HEK293 (cell line): ENCODE measurements around the gene UBE2D1.

Experiments used
- CTCF ChIA-PET: fragments of 350-600 bp; formaldehyde crosslinking; extraction: SDS; loops from one replicate; lab custom pipeline; 2021; ENCODE audit warnings: antibody characterized with exemption; lab: Yijun Ruan, JAX
- POLR2A ChIA-PET: fragments of 300-600 bp; formaldehyde crosslinking; extraction: SDS; loops from one replicate; lab custom pipeline; 2020; ENCODE audit warnings: antibody characterized with exemption, inconsistent platforms; lab: Yijun Ruan, JAX
- H3K27ac ChIP-seq: fragments of 200-500 bp; sonication (Bioruptor generic); 2 replicates; pipeline ENCODE4 v1.5.1; 2014; ENCODE audit warnings: low read depth, low read length, control low read depth, inconsistent platforms; ENCODE audit errors: extremely low read depth
- H3K36me3 ChIP-seq, 2 experiments: fragments of 200-500 bp in 1 of 2; sonication (Bioruptor generic) in 1 of 2; 1 replicate in 1 of 2; 2 replicates in 1 of 2; pipeline ENCODE4 v1.5.1; 2014 to 2017; ENCODE audit warnings: inconsistent platforms in 2 of 2, low read length in 2 of 2; ENCODE audit not compliant: control insufficient read depth in 2 of 2, insufficient read depth in 1 of 2
- H3K4me1 ChIP-seq: fragments of 200-500 bp; sonication (Bioruptor generic); 2 replicates; pipeline ENCODE4 v1.5.1; 2014; ENCODE audit warnings: mild to moderate bottlenecking, low read length, inconsistent platforms; ENCODE audit not compliant: control insufficient read depth, insufficient read depth
- H3K4me3 ChIP-seq: 2 replicates; pipeline ENCODE4 v1.5.1; 2011; ENCODE audit warnings: low read depth, mild to moderate bottlenecking, control low read depth, low read length, moderate library complexity
- H3K9me3 ChIP-seq: fragments of 200-500 bp; sonication (Bioruptor generic); 2 replicates; pipeline ENCODE4 v1.5.1; 2014; ENCODE audit warnings: low read depth, low read length, inconsistent platforms; ENCODE audit not compliant: control insufficient read depth, insufficient read depth
- ZBTB20 ChIP-seq: fragments of 450-650 bp; formaldehyde crosslinking; IDR thresholded peaks from 2 replicates; pipeline ENCODE4 v1.5.1; 2016; ENCODE audit warnings: missing biosample characterization, missing genetic modification characterization
- ZFP69B ChIP-seq: fragments of 450-650 bp; formaldehyde crosslinking; IDR thresholded peaks from 2 replicates; pipeline ENCODE4 v1.5.1; 2016; ENCODE audit warnings: missing biosample characterization, missing genetic modification characterization
- ZNF10 ChIP-seq: fragments of 450-650 bp; formaldehyde crosslinking; IDR thresholded peaks from 2 replicates; pipeline ENCODE4 v1.5.1; 2017; ENCODE audit warnings: missing biosample characterization, missing genetic modification characterization
- ZNF24 ChIP-seq: fragments of 450-650 bp; formaldehyde crosslinking; IDR thresholded peaks from 2 replicates; pipeline ENCODE4 v1.5.1; 2016; ENCODE audit warnings: missing biosample characterization, missing genetic modification characterization
- ZNF292 ChIP-seq: fragments of 450-650 bp; formaldehyde crosslinking; IDR thresholded peaks from 2 replicates; pipeline ENCODE4 v1.5.1; 2016; ENCODE audit warnings: low read depth, missing biosample characterization, missing genetic modification characterization, borderline replicate concordance
- ZNF416 ChIP-seq: fragments of 450-650 bp; formaldehyde crosslinking; IDR thresholded peaks from 2 replicates; pipeline ENCODE4 v1.5.1; 2016; ENCODE audit warnings: missing biosample characterization, missing genetic modification characterization
- ZNF433 ChIP-seq: fragments of 450-650 bp; formaldehyde crosslinking; IDR thresholded peaks from 2 replicates; pipeline ENCODE4 v1.5.1; 2016; ENCODE audit warnings: missing biosample characterization, missing genetic modification characterization, low read depth
- ZNF747 ChIP-seq: fragments of 450-650 bp; formaldehyde crosslinking; IDR thresholded peaks from 2 replicates; pipeline ENCODE4 v1.5.1; 2016; ENCODE audit warnings: missing biosample characterization, missing genetic modification characterization
- TF ChIP-seq, protein P1 (sequence below): fragments of 450-650 bp; formaldehyde crosslinking; IDR thresholded peaks from 2 replicates; pipeline ENCODE4 v1.5.1; 2016; ENCODE audit warnings: missing biosample characterization, missing genetic modification characterization, borderline replicate concordance
- TF ChIP-seq, protein P2 (sequence below): fragments of 450-650 bp; formaldehyde crosslinking; IDR thresholded peaks from 2 replicates; pipeline ENCODE4 v1.5.1; 2016; ENCODE audit warnings: missing biosample characterization, missing genetic modification characterization, low read depth
- TF ChIP-seq, protein P3 (sequence below): fragments of 450-650 bp; formaldehyde crosslinking; IDR thresholded peaks from 2 replicates; pipeline ENCODE4; 2016; ENCODE audit warnings: missing biosample characterization, missing genetic modification characterization
- TF ChIP-seq, protein P4 (sequence below): fragments of 450-650 bp; IDR thresholded peaks from 2 replicates; pipeline ENCODE4 v1.5.1; 2018; ENCODE audit warnings: missing biosample characterization, mild to moderate bottlenecking, missing genetic modification characterization
- TF ChIP-seq, protein P5 (sequence below): fragments of 450-650 bp; formaldehyde crosslinking; IDR thresholded peaks from 2 replicates; pipeline ENCODE4 v1.5.1; 2016; ENCODE audit warnings: missing biosample characterization, missing genetic modification characterization

The UBE2D1 gene

DNA sequence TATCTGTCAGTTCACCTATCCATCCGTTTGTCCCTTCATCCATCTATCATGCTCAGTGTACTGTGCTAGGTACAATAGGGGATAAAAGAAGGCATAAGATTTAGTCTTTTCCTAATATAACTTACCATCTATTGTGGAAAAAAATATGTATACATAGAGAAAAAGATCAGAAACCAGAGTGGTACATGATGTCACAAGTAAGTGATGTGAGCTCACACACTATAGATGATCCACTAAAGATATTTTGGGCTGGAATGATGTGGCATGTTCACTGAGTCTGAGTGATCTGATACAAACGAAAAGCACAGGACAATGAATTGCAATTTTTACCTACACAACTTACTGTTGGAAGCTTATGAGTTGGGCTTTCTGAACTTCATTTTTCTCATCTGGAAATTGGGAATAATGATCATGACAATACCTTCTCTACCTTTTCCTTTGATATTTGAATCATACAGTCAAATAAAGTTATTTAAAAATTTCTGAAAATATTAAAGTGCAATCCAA is 47.7 kb downstream of the UBE2D1 start:
- ChIA-PET POLR2A (no interaction called here), CTCF (interaction anchor here (0.9 kb wide), 2 partner anchors 81 to 230 kb away, joined by 3 read pairs; no protein-coding TSS in a partner anchor)
- Histone ChIP-seq H3K4me3 (no peak overlapping the region), H3K9me3 (no peaks in the 10 kb centered on the region), H3K4me1 (no peaks in the 10 kb centered on the region), H3K36me3 (peaks cover 2 to 12% of the 10 kb centered on the region in 2 experiments; a peak in 2 of 3 replicates), H3K27ac (no peak overlapping the region)
- TF ChIP-seq ZNF416 (tag by site-specific recombination) (no peak), ZFP69B (no peak), ZNF24 (tag by site-specific recombination) (no peak), ZNF433 (tag by site-specific recombination) (no peak), ZNF10 (tag by site-specific recombination) (no peak), ZNF747 (tag by site-specific recombination) (no peak), ZBTB20 (tag by site-specific recombination) (no peak), ZNF292 (tag by site-specific recombination) (no peak)
- TF ChIP-seq, protein P1, sequence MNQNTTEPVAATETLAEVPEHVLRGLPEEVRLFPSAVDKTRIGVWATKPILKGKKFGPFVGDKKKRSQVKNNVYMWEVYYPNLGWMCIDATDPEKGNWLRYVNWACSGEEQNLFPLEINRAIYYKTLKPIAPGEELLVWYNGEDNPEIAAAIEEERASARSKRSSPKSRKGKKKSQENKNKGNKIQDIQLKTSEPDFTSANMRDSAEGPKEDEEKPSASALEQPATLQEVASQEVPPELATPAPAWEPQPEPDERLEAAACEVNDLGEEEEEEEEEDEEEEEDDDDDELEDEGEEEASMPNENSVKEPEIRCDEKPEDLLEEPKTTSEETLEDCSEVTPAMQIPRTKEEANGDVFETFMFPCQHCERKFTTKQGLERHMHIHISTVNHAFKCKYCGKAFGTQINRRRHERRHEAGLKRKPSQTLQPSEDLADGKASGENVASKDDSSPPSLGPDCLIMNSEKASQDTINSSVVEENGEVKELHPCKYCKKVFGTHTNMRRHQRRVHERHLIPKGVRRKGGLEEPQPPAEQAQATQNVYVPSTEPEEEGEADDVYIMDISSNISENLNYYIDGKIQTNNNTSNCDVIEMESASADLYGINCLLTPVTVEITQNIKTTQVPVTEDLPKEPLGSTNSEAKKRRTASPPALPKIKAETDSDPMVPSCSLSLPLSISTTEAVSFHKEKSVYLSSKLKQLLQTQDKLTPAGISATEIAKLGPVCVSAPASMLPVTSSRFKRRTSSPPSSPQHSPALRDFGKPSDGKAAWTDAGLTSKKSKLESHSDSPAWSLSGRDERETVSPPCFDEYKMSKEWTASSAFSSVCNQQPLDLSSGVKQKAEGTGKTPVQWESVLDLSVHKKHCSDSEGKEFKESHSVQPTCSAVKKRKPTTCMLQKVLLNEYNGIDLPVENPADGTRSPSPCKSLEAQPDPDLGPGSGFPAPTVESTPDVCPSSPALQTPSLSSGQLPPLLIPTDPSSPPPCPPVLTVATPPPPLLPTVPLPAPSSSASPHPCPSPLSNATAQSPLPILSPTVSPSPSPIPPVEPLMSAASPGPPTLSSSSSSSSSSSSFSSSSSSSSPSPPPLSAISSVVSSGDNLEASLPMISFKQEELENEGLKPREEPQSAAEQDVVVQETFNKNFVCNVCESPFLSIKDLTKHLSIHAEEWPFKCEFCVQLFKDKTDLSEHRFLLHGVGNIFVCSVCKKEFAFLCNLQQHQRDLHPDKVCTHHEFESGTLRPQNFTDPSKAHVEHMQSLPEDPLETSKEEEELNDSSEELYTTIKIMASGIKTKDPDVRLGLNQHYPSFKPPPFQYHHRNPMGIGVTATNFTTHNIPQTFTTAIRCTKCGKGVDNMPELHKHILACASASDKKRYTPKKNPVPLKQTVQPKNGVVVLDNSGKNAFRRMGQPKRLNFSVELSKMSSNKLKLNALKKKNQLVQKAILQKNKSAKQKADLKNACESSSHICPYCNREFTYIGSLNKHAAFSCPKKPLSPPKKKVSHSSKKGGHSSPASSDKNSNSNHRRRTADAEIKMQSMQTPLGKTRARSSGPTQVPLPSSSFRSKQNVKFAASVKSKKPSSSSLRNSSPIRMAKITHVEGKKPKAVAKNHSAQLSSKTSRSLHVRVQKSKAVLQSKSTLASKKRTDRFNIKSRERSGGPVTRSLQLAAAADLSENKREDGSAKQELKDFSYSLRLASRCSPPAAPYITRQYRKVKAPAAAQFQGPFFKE (tag by site-specific recombination): no peak
- TF ChIP-seq, protein P2, sequence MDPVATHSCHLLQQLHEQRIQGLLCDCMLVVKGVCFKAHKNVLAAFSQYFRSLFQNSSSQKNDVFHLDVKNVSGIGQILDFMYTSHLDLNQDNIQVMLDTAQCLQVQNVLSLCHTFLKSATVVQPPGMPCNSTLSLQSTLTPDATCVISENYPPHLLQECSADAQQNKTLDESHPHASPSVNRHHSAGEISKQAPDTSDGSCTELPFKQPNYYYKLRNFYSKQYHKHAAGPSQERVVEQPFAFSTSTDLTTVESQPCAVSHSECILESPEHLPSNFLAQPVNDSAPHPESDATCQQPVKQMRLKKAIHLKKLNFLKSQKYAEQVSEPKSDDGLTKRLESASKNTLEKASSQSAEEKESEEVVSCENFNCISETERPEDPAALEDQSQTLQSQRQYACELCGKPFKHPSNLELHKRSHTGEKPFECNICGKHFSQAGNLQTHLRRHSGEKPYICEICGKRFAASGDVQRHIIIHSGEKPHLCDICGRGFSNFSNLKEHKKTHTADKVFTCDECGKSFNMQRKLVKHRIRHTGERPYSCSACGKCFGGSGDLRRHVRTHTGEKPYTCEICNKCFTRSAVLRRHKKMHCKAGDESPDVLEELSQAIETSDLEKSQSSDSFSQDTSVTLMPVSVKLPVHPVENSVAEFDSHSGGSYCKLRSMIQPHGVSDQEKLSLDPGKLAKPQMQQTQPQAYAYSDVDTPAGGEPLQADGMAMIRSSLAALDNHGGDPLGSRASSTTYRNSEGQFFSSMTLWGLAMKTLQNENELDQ: no peak
- TF ChIP-seq, protein P3, sequence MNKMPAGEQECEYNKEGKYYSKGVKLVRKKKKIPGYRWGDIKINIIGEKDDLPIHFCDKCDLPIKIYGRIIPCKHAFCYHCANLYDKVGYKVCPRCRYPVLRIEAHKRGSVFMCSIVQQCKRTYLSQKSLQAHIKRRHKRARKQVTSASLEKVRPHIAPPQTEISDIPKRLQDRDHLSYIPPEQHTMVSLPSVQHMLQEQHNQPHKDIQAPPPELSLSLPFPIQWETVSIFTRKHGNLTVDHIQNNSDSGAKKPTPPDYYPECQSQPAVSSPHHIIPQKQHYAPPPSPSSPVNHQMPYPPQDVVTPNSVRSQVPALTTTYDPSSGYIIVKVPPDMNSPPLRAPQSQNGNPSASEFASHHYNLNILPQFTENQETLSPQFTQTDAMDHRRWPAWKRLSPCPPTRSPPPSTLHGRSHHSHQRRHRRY (tag by site-specific recombination): no peak
- TF ChIP-seq, protein P4, sequence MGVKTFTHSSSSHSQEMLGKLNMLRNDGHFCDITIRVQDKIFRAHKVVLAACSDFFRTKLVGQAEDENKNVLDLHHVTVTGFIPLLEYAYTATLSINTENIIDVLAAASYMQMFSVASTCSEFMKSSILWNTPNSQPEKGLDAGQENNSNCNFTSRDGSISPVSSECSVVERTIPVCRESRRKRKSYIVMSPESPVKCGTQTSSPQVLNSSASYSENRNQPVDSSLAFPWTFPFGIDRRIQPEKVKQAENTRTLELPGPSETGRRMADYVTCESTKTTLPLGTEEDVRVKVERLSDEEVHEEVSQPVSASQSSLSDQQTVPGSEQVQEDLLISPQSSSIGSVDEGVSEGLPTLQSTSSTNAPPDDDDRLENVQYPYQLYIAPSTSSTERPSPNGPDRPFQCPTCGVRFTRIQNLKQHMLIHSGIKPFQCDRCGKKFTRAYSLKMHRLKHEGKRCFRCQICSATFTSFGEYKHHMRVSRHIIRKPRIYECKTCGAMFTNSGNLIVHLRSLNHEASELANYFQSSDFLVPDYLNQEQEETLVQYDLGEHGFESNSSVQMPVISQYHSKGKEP (tag by site-specific recombination): no peak
- TF ChIP-seq, protein P5, sequence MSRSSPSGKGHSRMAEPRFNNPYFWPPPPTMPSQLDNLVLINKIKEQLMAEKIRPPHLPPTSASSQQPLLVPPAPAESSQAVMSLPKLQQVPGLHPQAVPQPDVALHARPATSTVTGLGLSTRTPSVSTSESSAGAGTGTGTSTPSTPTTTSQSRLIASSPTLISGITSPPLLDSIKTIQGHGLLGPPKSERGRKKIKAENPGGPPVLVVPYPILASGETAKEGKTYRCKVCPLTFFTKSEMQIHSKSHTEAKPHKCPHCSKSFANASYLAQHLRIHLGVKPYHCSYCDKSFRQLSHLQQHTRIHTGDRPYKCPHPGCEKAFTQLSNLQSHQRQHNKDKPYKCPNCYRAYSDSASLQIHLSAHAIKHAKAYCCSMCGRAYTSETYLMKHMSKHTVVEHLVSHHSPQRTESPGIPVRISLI (tag by site-specific recombination): no peak
